A673 (cell line): ENCODE data around the gene HAS3. TPM values are rescaled to one million over a fixed set of nuclear protein-coding genes. Genes with fewer than 3 reads are reported as not detected.

Source experiments
- BruUV-seq: library from RNA; stranded (reverse); fragments of 400-500 nt; replicated peaks from 2 replicates; lab custom pipeline; 2021; lab: Mats Ljungman, UMichigan
- CTCF ChIA-PET: fragments of 300-600 bp; sonication (Branson Sonifier 250); formaldehyde crosslinking; loops from one replicate; lab custom pipeline; 2022; ENCODE audit warnings: antibody characterized with exemption; lab: Charles Lee
- POLR2A ChIA-PET: fragments of 300-600 bp; sonication (Branson Sonifier 250); formaldehyde crosslinking; loops from one replicate; lab custom pipeline; 2022; ENCODE audit warnings: antibody characterized with exemption; ENCODE audit not compliant: low non-redundant PET; lab: Charles Lee
- DNase-seq: peaks from one replicate; pipeline ENCODE4 v3.0.0-alpha.2; 2015; ENCODE audit warnings: low spot score
- H3K27ac ChIP-seq: fragments of 200-600 bp; sonication (generic); 2 replicates; pipeline ENCODE4 v1.5.1; 2016; ENCODE audit warnings: mixed run types, low read depth, mild to moderate bottlenecking, mixed read lengths, antibody characterized with exemption, low read length; ENCODE audit not compliant: poor library complexity, severe bottlenecking
- H3K27me3 ChIP-seq: fragments of 200-600 bp; sonication (generic); replicated peaks from 2 replicates; pipeline ENCODE4 v1.6.1; 2017; ENCODE audit warnings: mixed run types, low read depth, mild to moderate bottlenecking, mixed read lengths, antibody characterized with exemption, low read length; ENCODE audit not compliant: insufficient read depth, poor library complexity
- H3K36me3 ChIP-seq: fragments of 200-600 bp; sonication (generic); 2 replicates; pipeline ENCODE4 v1.6.1; 2016; ENCODE audit warnings: mixed run types, mild to moderate bottlenecking, mixed read lengths, antibody characterized with exemption, low read length; ENCODE audit not compliant: insufficient read depth, poor library complexity, severe bottlenecking
- H3K4me1 ChIP-seq: fragments of 200-600 bp; sonication (generic); 2 replicates; pipeline ENCODE4 v1.6.1; 2017; ENCODE audit warnings: mixed run types, mild to moderate bottlenecking, mixed read lengths, antibody characterized with exemption, low read length; ENCODE audit not compliant: insufficient read depth, poor library complexity, severe bottlenecking
- H3K4me3 ChIP-seq: fragments of 200-600 bp; sonication (generic); 2 replicates; pipeline ENCODE4 v1.5.1; 2016; ENCODE audit warnings: low read depth, mixed run types, mild to moderate bottlenecking, mixed read lengths, low read length; ENCODE audit not compliant: poor library complexity, severe bottlenecking
- H3K9me3 ChIP-seq: fragments of 200-600 bp; sonication (generic); 2 replicates; pipeline ENCODE4 v1.6.1; 2016; ENCODE audit warnings: mixed run types, low read depth, mild to moderate bottlenecking, mixed read lengths, antibody characterized with exemption, low read length; ENCODE audit not compliant: poor library complexity, severe bottlenecking
- EZH2 ChIP-seq: fragments of 200-600 bp; sonication (generic); IDR thresholded peaks from 2 replicates; pipeline ENCODE4 v1.6.1; 2017; ENCODE audit warnings: borderline replicate concordance, low read depth, mild to moderate bottlenecking, mixed read lengths, antibody characterized with exemption, low read length; ENCODE audit not compliant: poor library complexity, severe bottlenecking
- intact Hi-C: fragments of 100-400 bp; cut with micrococcal nuclease; formaldehyde crosslinking; loops from one replicate; pipeline ENCODE4 v1.10.0; 2022; ENCODE audit not compliant: unreplicated experiment
- total RNA-seq: library from RNA; stranded (reverse); gene quantifications from 2 replicates; pipeline ENCODE4 v1.2.3, GENCODE V29; 2021
- TF ChIP-seq, protein P1 (sequence below): fragments of 300-800, 200-600 bp; sonication (generic); conservative IDR thresholded peaks from 2 replicates; pipeline ENCODE4 v1.5.1; 2017; ENCODE audit warnings: low read depth, mild to moderate bottlenecking, antibody characterized with exemption, low read length, moderate library complexity, mixed read lengths

Gene HAS3
- total RNA-seq, 1 experiment from 2014 or later: 0.49 TPM

DNA sequence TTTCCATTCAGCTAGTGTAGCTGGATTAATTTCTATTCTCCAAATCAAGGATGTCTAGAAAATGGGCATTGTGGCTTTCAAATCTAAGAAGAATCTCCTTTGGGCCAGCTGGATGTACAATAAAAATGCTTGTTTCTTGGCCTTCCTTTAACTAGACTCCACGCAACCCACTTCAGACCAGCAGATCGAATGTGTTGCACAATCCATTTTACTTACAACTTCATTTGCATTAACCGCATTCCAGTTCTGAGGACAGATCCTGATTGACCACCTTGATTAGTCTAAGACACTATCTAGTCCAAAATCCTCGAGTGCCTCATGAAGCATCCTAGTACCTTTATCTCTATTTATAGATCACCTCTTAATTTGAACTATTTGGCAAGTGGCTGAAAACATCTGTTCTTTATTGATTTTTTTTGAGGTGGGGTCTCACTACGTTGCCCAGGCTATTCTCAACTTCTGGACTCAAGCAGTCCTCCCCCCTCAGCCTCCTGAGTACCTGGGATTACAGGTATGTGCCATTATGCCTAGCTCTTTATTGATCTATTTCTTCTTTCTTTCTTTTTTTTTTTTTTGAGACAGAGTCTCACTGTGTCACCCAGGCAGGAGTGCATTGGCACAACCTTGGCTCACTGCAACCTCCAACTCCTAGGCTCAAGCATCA, 20.3 kb upstream of the HAS3 start:
- ChIA-PET CTCF (no interaction called here), POLR2A (no interaction called here)
- TF ChIP-seq, protein P1, sequence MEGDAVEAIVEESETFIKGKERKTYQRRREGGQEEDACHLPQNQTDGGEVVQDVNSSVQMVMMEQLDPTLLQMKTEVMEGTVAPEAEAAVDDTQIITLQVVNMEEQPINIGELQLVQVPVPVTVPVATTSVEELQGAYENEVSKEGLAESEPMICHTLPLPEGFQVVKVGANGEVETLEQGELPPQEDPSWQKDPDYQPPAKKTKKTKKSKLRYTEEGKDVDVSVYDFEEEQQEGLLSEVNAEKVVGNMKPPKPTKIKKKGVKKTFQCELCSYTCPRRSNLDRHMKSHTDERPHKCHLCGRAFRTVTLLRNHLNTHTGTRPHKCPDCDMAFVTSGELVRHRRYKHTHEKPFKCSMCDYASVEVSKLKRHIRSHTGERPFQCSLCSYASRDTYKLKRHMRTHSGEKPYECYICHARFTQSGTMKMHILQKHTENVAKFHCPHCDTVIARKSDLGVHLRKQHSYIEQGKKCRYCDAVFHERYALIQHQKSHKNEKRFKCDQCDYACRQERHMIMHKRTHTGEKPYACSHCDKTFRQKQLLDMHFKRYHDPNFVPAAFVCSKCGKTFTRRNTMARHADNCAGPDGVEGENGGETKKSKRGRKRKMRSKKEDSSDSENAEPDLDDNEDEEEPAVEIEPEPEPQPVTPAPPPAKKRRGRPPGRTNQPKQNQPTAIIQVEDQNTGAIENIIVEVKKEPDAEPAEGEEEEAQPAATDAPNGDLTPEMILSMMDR: no peak
- TF ChIP-seq EZH2: no peak
- Histone ChIP-seq H3K9me3 (no peaks in the 10 kb centered on the region), H3K36me3 (no peaks in the 10 kb centered on the region), H3K4me3 (no peak overlapping the region), H3K27me3 (no peaks in the 10 kb centered on the region), H3K27ac (no peak overlapping the region), H3K4me1 (no peaks in the 10 kb centered on the region)
- no TSS peak for BruUV-seq
- DNase-seq: no peak
- intact Hi-C loops: no loop called here

DNA sequence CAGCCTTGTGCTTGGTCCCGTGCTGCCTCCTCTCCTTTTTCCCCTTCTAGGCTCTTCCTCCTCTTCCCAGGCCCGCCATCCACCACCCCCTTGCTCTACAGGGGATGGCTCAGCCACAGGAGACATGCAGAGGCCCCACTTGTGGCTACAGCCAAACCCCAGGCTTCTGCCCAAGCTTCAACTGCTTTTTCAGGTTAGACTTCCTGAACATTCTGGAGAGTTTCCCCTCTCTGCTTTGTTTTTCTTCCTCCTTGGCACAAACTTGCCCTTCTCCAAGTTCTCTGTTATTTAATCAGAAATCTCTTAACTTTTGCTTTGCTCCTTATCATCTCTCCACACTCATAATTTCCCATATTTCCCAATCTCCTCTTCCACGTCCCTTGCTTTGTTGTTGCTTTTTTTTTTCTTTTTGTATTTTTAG, 18.3 kb upstream of the HAS3 start:
- no peak for DNase-seq
- Histone ChIP-seq H3K4me3 (no peak overlapping the region), H3K27me3 (no peaks in the 10 kb centered on the region), H3K27ac (no peak overlapping the region), H3K36me3 (no peaks in the 10 kb centered on the region), H3K9me3 (no peaks in the 10 kb centered on the region), H3K4me1 (no peaks in the 10 kb centered on the region)
- ChIA-PET POLR2A (no interaction called here), CTCF (no interaction called here)
- TF ChIP-seq, protein P1: no peak
- no peak for TF ChIP-seq EZH2
- intact Hi-C loops: no loop called here
- BruUV-seq: no TSS peak

DNA sequence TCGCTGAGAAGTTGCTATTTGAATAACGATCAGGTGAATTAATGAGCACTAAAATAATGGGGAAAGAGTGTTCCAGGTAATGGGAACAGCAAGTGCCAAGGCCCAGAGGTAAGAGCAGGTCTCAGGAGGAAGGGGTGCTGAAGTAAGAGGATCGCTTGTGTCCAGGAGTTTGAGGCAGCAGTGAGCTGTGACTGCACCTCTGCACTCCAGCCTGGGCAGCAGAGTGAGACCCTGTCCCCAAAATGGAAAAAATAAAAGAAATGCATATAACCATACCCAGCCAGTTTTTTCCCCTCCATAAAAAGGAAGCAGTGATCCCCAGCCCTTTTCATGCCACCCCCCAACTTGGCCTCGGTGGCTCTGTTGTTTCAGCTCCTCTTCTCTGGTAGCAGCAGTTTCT, 16.8 kb upstream of the HAS3 start:
- Histone ChIP-seq H3K4me3 (no peak overlapping the region), H3K27ac (no peak overlapping the region), H3K27me3 (no peaks in the 10 kb centered on the region), H3K9me3 (no peaks in the 10 kb centered on the region), H3K4me1 (no peaks in the 10 kb centered on the region), H3K36me3 (no peaks in the 10 kb centered on the region)
- DNase-seq: no peak
- intact Hi-C loops: no loop called here
- BruUV-seq: no TSS peak
- no peak for TF ChIP-seq EZH2
- TF ChIP-seq, protein P1: no peak
- ChIA-PET CTCF (no interaction called here), POLR2A (no interaction called here)
